ENCODE data around the gene PGAM2.

DNA sequence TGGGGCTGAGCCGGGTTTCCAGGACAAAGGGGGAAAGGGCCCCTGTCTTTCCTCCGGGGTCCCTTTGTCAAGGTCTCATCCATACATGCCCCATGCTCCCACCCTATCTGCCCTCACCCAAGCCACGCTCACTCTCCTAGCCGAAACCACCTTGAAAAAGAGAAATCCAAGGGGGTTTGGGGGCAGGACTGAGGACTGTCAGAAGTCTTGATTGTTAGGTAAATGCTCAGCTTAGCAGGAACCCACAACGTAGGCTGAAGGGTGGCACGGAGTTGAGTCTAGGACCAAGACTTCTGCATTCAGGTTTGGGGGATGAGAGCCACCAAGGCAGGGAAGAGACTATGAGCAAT, 719 bp upstream of the PGAM2 start:
- no peak for TF ChIP-seq POLR2AphosphoS5 (IDR thresholded peaks at IDR 0.05; ENCODE audit: insufficient read depth in 1 of 2, low read depth in 1 of 2)
- no peak for TF ChIP-seq POLR2A (IDR thresholded peaks at IDR 0.05)
- TF ChIP-seq, protein P1, sequence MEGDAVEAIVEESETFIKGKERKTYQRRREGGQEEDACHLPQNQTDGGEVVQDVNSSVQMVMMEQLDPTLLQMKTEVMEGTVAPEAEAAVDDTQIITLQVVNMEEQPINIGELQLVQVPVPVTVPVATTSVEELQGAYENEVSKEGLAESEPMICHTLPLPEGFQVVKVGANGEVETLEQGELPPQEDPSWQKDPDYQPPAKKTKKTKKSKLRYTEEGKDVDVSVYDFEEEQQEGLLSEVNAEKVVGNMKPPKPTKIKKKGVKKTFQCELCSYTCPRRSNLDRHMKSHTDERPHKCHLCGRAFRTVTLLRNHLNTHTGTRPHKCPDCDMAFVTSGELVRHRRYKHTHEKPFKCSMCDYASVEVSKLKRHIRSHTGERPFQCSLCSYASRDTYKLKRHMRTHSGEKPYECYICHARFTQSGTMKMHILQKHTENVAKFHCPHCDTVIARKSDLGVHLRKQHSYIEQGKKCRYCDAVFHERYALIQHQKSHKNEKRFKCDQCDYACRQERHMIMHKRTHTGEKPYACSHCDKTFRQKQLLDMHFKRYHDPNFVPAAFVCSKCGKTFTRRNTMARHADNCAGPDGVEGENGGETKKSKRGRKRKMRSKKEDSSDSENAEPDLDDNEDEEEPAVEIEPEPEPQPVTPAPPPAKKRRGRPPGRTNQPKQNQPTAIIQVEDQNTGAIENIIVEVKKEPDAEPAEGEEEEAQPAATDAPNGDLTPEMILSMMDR (IDR thresholded peaks at IDR 0.05) = no peak
